Fibroblast of the aortic adventitia (primary cell): Measurements from ENCODE around the gene SEC24B. TPM values are rescaled to one million over a fixed set of nuclear protein-coding genes. Genes with fewer than 3 reads are reported as not detected.

Experiments used
- DNase-seq: peaks from one replicate; pipeline ENCODE4 v3.0.0-alpha.2; 2010; ENCODE audit warnings: low read depth
- H3K4me3 ChIP-seq: 2 replicates; pipeline ENCODE4 v1.5.1; 2011; ENCODE audit warnings: low read depth, mild to moderate bottlenecking, control low read depth, low read length, moderate library complexity
- CTCF ChIP-seq: IDR thresholded peaks from 2 replicates; pipeline ENCODE4 v1.5.1; 2011; ENCODE audit warnings: mild to moderate bottlenecking, low read length, control low read depth, inconsistent platforms; ENCODE audit not compliant: insufficient read depth
- total RNA-seq: library from RNA; depleted of rRNA; stranded (reverse); fragments of >200 nt; gene quantifications from 2 replicates; pipeline ENCODE4 v1.2.3, GENCODE V29; 2012; ENCODE audit warnings: low replicate concordance

The SEC24B gene
- total RNA-seq: 13.5 and 29.6 TPM in 2 replicates

DNA sequence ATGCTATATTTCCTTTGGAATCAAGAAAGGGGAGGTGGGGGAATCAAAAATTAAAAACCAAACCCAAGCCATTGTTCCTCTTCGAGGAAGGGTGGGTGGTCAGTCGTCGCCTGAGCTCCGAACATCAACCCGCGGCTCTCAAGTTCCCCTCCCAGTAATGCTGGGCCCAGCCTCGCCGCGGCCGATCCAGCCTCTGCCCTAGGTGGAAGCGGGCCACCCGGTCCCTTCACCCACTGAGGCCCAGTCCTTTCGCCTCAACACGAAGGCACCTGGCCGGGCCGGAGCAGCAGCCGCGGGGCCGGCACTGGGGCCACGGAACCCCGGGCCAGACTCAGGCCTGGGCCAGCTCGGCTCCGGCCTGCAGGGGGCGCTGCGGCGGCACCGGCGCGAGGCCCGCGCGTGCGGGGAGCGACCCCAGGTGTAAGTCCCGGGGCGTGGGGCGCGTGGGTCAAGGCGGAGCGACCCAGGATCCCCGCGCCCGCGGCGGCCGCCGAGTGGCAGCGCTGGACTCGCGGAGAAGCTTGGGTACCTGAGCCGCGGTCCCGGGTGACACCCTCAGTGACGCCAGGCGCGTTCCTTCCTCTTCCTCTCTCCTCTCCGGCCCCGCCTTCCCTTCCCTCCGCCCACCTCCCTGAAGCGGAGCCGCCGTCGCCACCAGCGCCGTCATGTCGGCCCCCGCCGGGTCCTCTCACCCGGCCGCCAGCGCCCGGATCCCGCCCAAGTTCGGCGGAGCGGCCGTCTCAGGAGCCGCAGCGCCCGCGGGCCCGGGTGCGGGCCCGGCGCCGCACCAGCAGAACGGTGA, at the start of gene SEC24B:
SEC24B (plus strand) TSS at position 611 of the 802 bp plus-strand sequence; CDS start at position 666, 55 bp downstream.
- DNase-seq: peak; percentile 71
- TF ChIP-seq CTCF: peak; percentile 46
- peak within 1 kb of the TSS; percentile 83 for H3K4me3 ChIP-seq

GRCh38 chr4:109383823-109384222, 49.8 kb upstream of the SEC24B start:
- DNase-seq: no peak
- no peak for TF ChIP-seq CTCF
- H3K4me3 ChIP-seq: no peak overlapping the region

DNA sequence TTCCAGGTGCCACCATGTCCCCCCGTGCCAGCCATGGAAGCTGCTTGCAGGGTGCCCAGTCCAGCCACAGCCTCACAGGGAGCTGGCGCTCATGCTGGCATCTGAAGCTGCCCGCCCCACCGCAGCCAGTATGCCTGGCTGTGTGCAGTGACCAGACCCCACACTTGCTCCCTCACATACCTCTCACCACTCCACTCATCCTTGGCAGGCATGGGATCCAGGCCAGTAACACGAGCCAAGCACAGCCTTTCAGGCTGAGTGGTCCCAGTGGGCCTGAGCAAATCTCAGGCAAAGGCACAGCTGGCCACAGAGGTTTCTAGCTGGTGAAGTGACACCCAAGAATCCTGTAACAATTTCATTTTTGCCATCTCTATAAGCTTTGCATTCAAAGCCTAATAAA, 48.4 kb upstream of the SEC24B start:
- DNase-seq: no peak
- no peak for TF ChIP-seq CTCF
- no peak overlapping the region for H3K4me3 ChIP-seq

GRCh38 chr4:109389369-109390114, 44.1 kb upstream of the SEC24B start:
- no peak for TF ChIP-seq CTCF
- no peak for DNase-seq
- H3K4me3 ChIP-seq: no peak overlapping the region

DNA sequence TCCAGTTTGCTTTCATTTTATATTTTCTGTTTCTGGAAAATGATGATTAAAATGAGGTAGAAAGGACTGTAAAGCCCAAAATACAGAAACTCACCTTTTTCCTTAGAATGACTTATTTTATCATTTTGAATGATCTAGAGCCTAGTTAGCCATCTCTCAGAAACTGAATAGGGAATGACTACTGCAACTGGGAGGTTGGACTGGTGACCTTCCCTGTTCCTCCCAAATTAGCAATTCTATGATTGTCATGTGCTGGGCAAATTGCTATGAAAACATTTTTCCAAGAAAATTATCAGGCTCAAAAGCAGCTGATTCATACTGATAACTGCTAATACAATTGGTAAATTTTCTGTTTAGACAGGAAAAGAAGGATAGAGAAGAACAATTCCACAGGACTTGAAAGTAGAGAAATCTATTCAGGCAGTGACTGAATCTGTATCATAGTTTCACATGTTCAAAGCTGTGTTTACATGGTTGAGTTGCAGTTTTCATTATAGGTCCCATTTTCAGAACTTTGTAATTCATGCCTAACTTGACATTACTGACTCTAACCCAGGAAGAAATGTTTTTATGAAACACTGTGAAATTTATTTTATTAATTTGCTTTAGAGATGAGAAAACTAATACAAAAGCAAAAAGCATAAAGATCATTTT, 43.4 kb upstream of the SEC24B start:
- DNase-seq: no peak
- H3K4me3 ChIP-seq: no peak overlapping the region
- no peak for TF ChIP-seq CTCF

DNA sequence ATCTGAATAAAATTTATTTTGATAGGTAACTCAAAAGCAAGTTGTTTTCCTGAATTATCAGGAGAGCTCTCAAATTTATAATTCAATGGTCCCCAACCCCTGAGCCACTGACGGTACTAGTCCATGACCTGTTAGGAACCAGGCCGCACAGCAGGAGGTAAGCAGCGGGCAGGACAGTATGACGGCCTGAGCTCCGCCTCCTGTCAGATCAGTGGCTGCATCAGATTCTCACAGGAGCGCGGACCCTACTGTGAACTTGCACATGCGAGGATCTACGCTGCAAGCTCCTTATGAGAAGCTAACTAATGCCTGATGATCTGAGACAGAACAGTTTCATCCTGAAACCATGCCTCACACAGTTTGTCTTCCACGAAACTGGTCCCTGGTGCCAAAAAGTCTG, 37.9 kb upstream of the SEC24B start:
- no peak for DNase-seq
- no peak for TF ChIP-seq CTCF
- H3K4me3 ChIP-seq: no peak overlapping the region
